GM10266 (cell line): ENCODE measurements around the gene MCL1.

ENCODE experiments used
- DNase-seq: peaks from one replicate; pipeline ENCODE4 v3.0.0; 2012; ENCODE audit errors: extremely low spot score
- CTCF ChIP-seq: IDR thresholded peaks from 2 replicates; pipeline ENCODE4 v1.5.1; 2012; ENCODE audit warnings: mild to moderate bottlenecking, low read depth; ENCODE audit not compliant: control insufficient read depth, insufficient read depth; ENCODE audit errors: missing control alignments

The MCL1 gene

GRCh38 chr1:150560011-150560438, 19.4 kb downstream of the MCL1 start:
- peak; percentile 85 for DNase-seq
- TF ChIP-seq CTCF: peak; percentile 90

- no peak for TF ChIP-seq CTCF
- no peak for DNase-seq
Measured at GRCh38 chr1:150559656-150560010, 19.8 kb downstream of the MCL1 start.

- DNase-seq: no peak
Measured at GRCh38 chr1:150558761-150559655, 20.4 kb downstream of the MCL1 start.

GRCh38 chr1:150558303-150558704, 21.1 kb downstream of the MCL1 start:
- TF ChIP-seq CTCF: no peak

More at GRCh38 chr1:150558761-150559655, 20.4 kb downstream of the MCL1 start:
- no peak for TF ChIP-seq CTCF

GRCh38 chr1:150557813-150558212, 21.6 kb downstream of the MCL1 start:
- DNase-seq: no peak
- no peak for TF ChIP-seq CTCF

More at GRCh38 chr1:150558303-150558704, 21.1 kb downstream of the MCL1 start:
- DNase-seq: no peak

GRCh38 chr1:150557065-150557600, 22.3 kb downstream of the MCL1 start:
- no peak for DNase-seq
- no peak for TF ChIP-seq CTCF
